ENCODE results near the gene RAB1A. TPM values are rescaled to one million over a fixed set of nuclear protein-coding genes. Genes with fewer than 3 reads are reported as not detected.

The RAB1A gene
- polyA plus RNA-seq, 2 of the 4 experiments (the other 2 are of a cell fraction): 308 to 417 TPM

DNA sequence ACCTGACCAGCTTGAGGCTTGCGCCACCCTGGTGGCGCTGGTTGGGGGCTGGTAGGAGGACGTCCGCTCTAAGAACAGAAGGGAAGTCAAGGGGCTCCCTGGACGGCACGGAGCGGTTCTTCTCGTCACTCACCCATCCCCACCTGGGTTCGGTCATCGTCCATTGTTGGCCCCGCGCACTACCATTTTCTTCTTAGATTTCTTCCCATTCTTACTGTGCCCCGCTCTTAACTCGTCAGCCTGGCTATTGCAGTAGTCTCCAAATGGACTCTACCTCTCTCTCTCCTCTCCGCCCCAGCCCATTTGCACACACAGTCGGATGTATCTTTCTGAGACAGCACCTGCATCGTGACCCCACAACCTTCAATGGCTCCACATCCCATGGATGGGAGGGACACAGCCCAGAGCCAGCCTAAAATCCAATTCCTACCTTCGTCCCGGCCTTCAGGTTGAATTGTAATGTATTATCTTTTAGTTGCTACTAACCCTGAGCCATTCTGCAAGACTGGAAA lies 814 bp upstream of the RAB1A start:
- peaks cover 35% of the 10 kb centered on the region for H3K4me1 ChIP-seq
- 0 out of 2 replicates have a peak, but pooled peaks have one; percentile 42 for TF ChIP-seq TP53 (CRISPR knock-in tag; IDR thresholded peaks at IDR 0.05)
- no peak for TF ChIP-seq RFX5 (IDR thresholded peaks at IDR 0.05)
- TF ChIP-seq RARB (CRISPR knock-in tag; IDR thresholded peaks at IDR 0.05): no peak
- TF ChIP-seq, protein P1, sequence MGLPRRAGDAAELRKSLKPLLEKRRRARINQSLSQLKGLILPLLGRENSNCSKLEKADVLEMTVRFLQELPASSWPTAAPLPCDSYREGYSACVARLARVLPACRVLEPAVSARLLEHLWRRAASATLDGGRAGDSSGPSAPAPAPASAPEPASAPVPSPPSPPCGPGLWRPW (IDR thresholded peaks at IDR 0.05): no peak
- no peak for TF ChIP-seq ZNF302 (CRISPR knock-in tag; IDR thresholded peaks at IDR 0.05)
- peak; percentile 43; the same call in 1 of the 2 replicates for TF ChIP-seq HOXB5 (CRISPR knock-in tag; IDR thresholded peaks at IDR 0.05)
- peak; percentile 70; the same call in 1 of the 2 replicates for TF ChIP-seq HOXA7 (CRISPR knock-in tag; IDR thresholded peaks at IDR 0.05)
- 0 out of 2 replicates have a peak, but pooled peaks have one; percentile 32 for TF ChIP-seq HDAC2 (IDR thresholded peaks at IDR 0.05)
- no peak for TF ChIP-seq RAD21 (conservative IDR thresholded peaks at IDR 0.05 in 1 of 2, IDR thresholded peaks at IDR 0.05 in 1 of 2)
- no peak; the same call in 1 of the 2 replicates for TF ChIP-seq POLR2A (IDR thresholded peaks at IDR 0.05; ENCODE audit: low read length)
- no peak for TF ChIP-seq SREBF2 (IDR thresholded peaks at IDR 0.05)
- TF ChIP-seq KDM1A (IDR thresholded peaks at IDR 0.05; ENCODE audit: low read depth): peak; percentile 76
- TF ChIP-seq CBX2 (IDR thresholded peaks at IDR 0.05; ENCODE audit: borderline replicate concordance, low read depth): no peak
- no peak for TF ChIP-seq POLR2AphosphoS2 (conservative IDR thresholded peaks at IDR 0.05; ENCODE audit: low read length)
- no peak for TF ChIP-seq CEBPB (IDR thresholded peaks at IDR 0.05)
- no peak for TF ChIP-seq ZFP36 (IDR thresholded peaks at IDR 0.05; ENCODE audit: borderline replicate concordance, partially characterized antibody)
- TF ChIP-seq RCOR1 (IDR thresholded peaks at IDR 0.05; ENCODE audit: low read depth, low read length): no peak
- TF ChIP-seq JUN (IDR thresholded peaks at IDR 0.05): no peak
- TF ChIP-seq SMC3 (IDR thresholded peaks at IDR 0.05): 0 out of 3 replicates have a peak, but pooled peaks have one; percentile 22
- no peak for TF ChIP-seq MYC (IDR thresholded peaks at IDR 0.05; ENCODE audit: borderline replicate concordance, low read length)
- TF ChIP-seq, protein P2, sequence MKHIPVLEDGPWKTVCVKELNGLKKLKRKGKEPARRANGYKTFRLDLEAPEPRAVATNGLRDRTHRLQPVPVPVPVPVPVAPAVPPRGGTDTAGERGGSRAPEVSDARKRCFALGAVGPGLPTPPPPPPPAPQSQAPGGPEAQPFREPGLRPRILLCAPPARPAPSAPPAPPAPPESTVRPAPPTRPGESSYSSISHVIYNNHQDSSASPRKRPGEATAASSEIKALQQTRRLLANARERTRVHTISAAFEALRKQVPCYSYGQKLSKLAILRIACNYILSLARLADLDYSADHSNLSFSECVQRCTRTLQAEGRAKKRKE (CRISPR knock-in tag; IDR thresholded peaks at IDR 0.05; ENCODE audit: low read depth): no peak
- no peak for TF ChIP-seq ZC3H11A (IDR thresholded peaks at IDR 0.05)
- TF ChIP-seq FOSL2 (IDR thresholded peaks at IDR 0.05): no peak
- peak; percentile 2; the same call in 1 of the 2 replicates for TF ChIP-seq FOSL2 (CRISPR knock-in tag; IDR thresholded peaks at IDR 0.05)
- TF ChIP-seq, protein P3, sequence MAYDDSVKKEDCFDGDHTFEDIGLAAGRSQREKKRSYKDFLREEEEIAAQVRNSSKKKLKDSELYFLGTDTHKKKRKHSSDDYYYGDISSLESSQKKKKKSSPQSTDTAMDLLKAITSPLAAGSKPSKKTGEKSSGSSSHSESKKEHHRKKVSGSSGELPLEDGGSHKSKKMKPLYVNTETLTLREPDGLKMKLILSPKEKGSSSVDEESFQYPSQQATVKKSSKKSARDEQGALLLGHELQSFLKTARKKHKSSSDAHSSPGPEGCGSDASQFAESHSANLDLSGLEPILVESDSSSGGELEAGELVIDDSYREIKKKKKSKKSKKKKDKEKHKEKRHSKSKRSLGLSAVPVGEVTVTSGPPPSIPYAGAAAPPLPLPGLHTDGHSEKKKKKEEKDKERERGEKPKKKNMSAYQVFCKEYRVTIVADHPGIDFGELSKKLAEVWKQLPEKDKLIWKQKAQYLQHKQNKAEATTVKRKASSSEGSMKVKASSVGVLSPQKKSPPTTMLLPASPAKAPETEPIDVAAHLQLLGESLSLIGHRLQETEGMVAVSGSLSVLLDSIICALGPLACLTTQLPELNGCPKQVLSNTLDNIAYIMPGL (CRISPR knock-in tag; IDR thresholded peaks at IDR 0.05; ENCODE audit: borderline replicate concordance): no peak
- TF ChIP-seq KDM5A (IDR thresholded peaks at IDR 0.05): no peak
- peak; percentile 83; the same call in 1 of the 2 replicates for TF ChIP-seq CHD4 (IDR thresholded peaks at IDR 0.05; ENCODE audit: borderline replicate concordance)
- TF ChIP-seq HEYL (CRISPR knock-in tag; IDR thresholded peaks at IDR 0.05): no peak
- no peak for TF ChIP-seq HOXB13 (CRISPR knock-in tag; IDR thresholded peaks at IDR 0.05; ENCODE audit: low read depth)
- TF ChIP-seq PHF8 (IDR thresholded peaks at IDR 0.05; ENCODE audit: borderline replicate concordance, low read depth): peak; percentile 83
- TF ChIP-seq NPAS2 (CRISPR knock-in tag; IDR thresholded peaks at IDR 0.05; ENCODE audit: borderline replicate concordance): no peak
- TF ChIP-seq, protein P4, sequence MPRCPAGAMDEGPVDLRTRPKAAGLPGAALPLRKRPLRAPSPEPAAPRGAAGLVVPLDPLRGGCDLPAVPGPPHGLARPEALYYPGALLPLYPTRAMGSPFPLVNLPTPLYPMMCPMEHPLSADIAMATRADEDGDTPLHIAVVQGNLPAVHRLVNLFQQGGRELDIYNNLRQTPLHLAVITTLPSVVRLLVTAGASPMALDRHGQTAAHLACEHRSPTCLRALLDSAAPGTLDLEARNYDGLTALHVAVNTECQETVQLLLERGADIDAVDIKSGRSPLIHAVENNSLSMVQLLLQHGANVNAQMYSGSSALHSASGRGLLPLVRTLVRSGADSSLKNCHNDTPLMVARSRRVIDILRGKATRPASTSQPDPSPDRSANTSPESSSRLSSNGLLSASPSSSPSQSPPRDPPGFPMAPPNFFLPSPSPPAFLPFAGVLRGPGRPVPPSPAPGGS (IDR thresholded peaks at IDR 0.05): 0 out of 3 replicates have a peak, but pooled peaks have one; percentile 50
- peak overlapping the region; percentile 54 for H3K4me3 ChIP-seq
- 18% methylated on average over 19 of the region's 19 CpGs for WGBS (ENCODE audit: missing lambda C conversion rate)
- peak overlapping the region; percentile 74 for H3K4me2 ChIP-seq
- DNase-seq (ENCODE audit: low read depth in 1 of 2, low spot score in 1 of 2): no peak
- FAIRE-seq: no peak
- ATAC-seq: peak; percentile 78 to 80
- H3K9me3 ChIP-seq: no peaks in the 10 kb centered on the region
- peak overlapping the region; percentile 86 to 95 for H3K27ac ChIP-seq
- POLR2A ChIA-PET: interaction anchor here (0.6 to 2.5 kb wide), 31 partner anchors 7 to 477 kb away, joined by 3 to 41 read pairs (median 4); partner anchors contain the start of genes ACTR2, CEP68, SERTAD2 and SLC1A4
- CTCF ChIA-PET: interaction anchor here (0.8 to 4.6 kb wide), 12 partner anchors 9 to 96 kb away, joined by 3 to 29 read pairs (median 6); partner anchors contain the start of gene ACTR2

Measured in A549 (cell line).